ENCODE measurements around the gene CXCL8.
"Not testable (repeated sequence)": the region's sequence is repeated elsewhere in the genome, so short reads cannot be mapped to it uniquely, and the experiment has no call there.

Gene CXCL8

DNA sequence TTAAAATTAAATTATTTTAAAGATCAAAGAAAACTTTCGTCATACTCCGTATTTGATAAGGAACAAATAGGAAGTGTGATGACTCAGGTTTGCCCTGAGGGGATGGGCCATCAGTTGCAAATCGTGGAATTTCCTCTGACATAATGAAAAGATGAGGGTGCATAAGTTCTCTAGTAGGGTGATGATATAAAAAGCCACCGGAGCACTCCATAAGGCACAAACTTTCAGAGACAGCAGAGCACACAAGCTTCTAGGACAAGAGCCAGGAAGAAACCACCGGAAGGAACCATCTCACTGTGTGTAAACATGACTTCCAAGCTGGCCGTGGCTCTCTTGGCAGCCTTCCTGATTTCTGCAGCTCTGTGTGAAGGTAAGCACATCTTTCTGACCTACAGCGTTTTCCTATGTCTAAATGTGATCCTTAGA, at the start of gene CXCL8:
Gene CXCL8 (plus strand): TSS at position 217 of the 426 bp plus-strand sequence. CDS start 90 bp downstream, at position 307.
- DNase-seq, result no peak

GRCh38 chr4:73691201-73691600, 49.2 kb upstream of the CXCL8 start:
- not testable (repeated sequence) for DNase-seq

GRCh38 chr4:73691759-73692158, 48.6 kb upstream of the CXCL8 start:
- DNase-seq, result no peak

DNA sequence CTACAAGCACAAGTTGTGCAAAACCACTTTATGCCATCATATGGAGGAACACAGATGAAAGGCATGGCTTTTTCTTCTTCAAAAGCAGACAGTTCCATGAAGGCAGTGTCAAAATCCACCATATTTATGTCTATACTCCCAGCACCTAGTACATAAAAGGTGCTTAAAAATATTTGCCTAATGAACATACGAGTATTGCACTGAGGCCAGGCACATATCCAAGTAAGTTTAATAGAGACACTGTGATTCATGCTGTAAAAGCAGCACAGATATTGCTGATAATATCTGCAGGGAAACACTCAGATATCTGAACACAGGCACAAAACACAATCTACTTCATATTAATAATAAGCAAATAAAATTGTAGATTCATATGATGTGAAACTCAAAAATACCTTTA, 48.1 kb upstream of the CXCL8 start:
- no peak for DNase-seq

DNA sequence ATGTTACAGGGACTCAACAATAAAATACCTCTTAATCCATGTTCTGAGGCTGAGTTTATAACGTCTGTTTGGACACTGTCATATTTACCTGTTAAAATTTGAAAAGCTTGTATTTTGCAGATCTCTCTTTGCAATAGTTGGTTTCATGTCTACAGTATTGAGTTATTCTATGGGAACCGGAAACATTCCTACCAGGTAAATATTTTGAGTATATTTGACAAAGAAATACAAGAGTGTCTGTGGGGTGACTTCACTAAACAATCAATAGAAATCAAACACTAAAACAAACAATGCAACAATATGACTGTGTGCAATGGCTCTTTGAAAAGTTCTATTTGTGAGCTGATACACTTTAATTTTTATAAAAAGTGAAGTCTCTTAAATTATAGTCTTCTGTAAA, 47.7 kb upstream of the CXCL8 start:
- DNase-seq, result no peak

DNA sequence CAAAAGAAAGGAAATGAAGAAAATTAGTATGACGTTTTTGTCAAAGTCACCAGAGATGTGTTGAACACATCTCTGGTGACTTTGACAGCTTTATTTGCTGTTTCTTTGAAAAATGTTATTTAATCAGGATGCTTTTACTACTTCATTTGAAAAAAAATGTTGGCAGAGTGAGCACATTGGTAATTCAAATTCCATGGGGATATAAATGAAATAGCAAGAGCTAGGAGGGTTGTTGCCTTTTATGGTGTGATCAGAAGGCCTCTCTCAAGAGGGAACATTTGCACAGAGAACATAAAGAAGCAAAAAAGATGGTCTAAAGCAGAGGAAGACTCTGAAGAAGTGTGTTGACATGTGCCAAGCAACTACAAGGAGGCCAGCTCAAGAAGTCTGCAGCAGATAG, 46.6 kb upstream of the CXCL8 start:
- no peak for DNase-seq

GRCh38 chr4:73698217-73698616, 42.2 kb upstream of the CXCL8 start:
- DNase-seq, result no peak

DNA sequence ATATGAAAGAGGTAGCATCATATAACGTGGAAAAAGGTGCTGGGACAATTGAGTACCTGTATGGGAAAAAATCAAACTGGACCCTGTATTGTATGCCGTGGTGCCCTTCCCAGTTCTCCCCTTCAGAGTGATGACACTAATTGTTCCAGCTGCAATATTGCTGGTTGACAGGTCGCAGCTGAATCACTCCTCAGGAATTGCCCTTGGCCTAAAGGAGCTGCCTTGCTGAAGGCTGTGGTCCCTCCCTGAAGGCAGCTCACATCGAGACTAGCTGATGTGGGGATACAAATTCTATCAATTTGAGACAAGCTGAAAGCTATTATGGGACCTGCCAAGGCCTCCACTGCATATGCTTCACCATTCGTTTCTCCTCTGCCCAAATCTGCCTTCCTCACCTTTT, 39.3 kb upstream of the CXCL8 start:
- DNase-seq, result no peak

DNA sequence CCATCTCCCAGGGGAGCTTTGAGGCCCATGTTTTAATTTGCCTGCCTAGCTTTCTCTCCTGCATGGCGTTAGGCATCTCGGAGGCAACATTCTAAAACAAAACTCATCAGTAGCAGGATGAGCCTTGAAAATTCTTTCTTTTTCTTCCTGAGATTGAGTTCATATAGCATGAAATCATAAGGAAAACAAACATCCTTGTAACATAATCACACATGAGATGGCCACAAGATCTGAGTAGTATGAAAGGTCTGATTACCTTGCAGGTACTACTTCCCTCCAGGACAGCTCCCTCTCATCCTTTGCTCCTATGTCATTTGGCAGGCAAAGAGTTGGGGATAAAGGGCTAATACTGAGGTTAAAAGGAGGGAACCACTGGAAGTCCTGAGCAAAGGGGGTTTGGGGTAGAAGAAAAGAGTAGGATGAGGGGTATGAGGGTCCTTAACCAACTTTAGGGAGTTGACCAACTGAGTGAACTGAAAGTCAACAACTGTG, 37.5 kb upstream of the CXCL8 start:
- DNase-seq, result no peak

- no peak for DNase-seq
Measured at GRCh38 chr4:73703320-73703719, 37.0 kb upstream of the CXCL8 start.

DNA sequence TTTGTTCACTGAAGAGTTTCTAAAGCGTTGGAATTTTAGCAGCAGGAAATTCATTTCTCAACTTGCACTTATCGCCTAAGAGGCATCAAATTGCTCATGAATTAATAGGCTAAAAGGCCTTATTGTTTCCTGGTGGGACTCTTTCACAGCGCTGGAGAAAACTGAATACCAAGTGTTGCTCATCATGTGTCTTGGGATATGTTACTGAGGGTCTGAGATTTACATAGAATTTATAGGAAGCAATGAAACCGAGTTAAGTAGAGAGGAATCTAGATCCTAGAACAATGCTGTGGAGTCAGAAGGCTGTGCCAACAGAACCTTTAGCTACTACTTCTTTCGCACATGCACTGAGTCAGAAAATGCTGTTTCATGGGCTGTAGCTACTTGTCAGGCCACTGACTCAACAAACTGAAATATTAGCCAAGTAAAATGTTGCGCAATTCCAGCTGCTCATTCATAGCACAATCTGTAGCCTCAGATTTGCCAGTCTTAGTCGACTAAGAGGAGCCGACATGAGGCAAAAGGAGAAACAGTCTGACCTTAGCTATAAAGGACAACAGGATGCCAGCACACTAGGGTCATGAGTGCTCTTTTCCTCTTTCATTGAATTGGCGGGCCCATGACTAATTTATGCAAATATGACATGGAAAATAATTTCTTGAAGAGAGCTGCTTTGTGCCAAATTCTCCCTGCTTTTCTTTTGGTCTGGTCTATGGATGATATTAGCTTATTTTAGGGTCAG, 35.9 kb upstream of the CXCL8 start:
- no peak for DNase-seq

DNA sequence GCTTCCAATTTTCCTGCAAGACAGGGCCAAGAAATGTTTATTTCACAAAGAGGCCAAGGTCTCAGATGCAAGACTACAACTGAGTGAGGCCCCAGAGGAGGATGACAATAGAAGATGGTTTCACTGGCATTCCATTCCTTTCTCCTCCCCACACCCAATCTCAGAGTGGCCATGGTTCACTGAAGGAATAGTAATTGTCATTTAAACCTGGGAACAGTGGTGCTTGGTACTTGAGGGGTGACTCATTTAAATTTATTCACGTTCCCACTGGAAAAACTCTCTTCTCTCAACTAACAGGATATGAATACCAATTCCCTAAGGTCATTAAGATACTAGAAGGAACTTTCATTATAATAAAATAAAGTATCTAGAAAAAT, 35.3 kb upstream of the CXCL8 start:
- no peak for DNase-seq

GRCh38 chr4:73705721-73706120, 34.6 kb upstream of the CXCL8 start:
- DNase-seq, result no peak

- DNase-seq, result no peak
Measured at GRCh38 chr4:73706811-73707210, 33.6 kb upstream of the CXCL8 start.

DNA sequence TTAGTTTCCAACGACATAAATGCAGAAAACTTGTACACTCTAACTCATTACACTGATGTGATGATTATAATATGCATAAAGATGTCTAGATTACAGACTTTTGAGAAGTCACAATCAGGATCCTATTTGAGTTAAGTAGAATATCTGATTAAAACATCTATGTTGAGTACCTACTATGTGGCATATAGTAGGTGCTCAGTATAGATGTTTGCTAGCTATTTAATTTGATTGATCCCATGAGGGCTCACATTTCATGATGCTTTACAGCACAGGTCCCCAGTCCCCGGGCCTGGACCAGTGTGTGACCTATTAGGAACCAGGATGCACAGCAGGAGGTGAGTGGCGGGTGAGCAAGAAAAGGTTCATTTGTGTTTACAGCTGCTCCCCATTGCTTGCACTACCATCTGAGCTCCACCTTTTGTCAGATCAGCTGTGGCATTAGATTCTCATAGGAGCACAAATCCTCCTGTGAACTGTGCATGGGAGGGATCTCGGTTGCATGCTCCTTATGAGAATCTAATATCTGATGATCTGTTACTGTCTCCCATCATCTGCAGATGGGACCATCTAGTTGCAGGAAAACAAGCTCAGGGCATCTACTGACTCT, 33.0 kb upstream of the CXCL8 start:
- DNase-seq, result no peak

- no peak for DNase-seq
Measured at GRCh38 chr4:73707918-73708577, 32.3 kb upstream of the CXCL8 start.

DNA sequence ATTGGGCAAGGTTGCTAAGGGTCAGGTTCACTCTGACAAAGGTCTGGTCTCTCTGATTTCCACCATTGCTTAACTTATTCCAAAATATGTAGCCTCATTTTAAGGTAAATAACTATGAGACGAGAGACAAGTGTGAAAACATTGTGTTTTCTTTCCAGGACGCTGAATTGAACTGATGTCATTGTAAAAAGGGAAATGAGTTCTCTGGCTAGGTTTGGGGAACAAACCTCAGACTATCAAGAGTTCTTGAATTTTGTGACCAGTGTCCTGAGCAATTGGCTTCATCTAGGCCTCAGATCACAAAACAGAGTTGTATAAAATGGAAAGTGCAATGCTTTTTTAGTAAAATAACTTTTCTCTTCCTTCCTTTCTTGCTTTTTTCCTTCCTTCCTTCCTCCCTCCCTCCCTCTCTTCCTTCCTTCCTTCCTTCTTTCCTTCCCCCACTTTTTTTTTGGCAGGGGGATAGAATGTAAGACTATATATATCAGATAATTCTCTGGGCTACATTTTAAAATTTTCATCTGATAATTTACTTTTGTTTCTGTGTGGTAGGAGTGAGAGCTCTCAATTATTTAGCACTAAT, 30.8 kb upstream of the CXCL8 start:
- DNase-seq, result no peak

DNA sequence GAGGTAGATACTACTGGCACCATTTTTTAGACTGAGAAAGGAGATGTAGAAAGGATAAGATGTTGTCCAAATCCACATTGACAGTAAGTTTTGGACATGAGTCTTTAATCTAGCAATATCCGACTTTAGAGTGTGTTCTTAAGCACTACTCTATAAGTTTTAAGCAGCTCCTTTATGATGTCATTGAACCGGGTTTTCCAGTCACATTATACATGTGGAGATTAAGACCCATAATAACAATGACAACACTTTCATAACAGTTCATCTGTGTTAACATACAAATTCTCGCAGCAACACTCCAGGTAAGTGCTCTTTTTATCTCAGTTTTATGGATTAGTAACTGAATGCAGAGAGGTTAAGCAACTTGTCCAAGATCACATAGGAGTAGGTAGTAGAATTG, 30.3 kb upstream of the CXCL8 start:
- no peak for DNase-seq

DNA sequence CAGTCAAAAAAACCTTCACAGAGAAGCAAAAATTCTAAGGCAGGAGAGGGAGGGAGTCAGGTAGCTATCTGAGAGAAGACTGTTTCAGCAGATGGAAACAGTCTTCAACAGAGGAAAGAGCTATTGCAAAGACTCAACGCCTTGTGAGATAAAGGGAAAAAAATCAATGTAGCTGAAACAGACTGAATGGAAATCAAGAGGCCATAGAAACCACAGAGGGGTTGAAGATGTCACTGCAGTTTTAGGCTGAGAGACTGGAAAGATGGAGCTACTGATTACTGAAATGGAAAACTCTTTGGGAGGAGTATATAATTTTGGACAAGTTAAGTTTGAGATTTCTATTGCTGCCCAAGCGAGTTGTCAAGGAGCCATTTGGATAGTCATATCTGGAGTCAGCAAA, 28.4 kb upstream of the CXCL8 start:
- no peak for DNase-seq

DNA sequence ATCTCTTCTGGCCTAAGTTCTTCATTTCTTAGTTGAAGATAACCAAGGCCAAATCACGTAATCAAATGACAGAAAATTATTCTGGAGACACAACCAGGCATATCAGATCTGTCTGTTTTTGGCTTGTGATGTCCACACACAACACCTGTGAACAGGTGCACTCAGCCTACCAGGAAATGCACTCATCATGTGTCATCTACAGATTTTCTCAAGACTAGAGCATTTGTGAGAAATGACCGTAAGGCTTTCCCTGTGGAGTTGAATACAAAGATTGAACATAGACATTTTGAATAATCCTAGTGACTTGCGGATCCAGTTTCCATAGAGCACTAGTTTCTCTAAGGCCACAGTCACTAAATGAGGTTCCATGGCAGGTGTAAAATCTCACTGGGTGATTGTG, 26.7 kb upstream of the CXCL8 start:
- DNase-seq, result no peak

DNA sequence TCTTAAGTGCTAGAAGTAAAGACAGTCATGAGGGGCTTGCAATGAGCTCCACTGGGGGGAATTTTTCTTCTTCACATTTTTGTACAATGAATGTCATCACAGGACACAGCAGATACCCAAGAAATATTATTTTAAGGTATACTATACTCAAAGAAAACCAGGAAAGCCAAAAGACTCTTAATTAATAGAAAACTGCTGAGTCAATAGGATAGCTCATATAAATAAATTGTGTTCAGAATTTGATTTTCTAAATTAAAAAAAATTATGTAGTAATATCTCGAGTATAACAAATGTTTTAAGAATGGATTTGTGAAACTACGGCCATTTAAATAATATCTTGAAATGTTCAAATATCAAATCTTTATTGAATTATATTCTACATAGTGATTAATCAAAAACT, 25.7 kb upstream of the CXCL8 start:
- no peak for DNase-seq

DNA sequence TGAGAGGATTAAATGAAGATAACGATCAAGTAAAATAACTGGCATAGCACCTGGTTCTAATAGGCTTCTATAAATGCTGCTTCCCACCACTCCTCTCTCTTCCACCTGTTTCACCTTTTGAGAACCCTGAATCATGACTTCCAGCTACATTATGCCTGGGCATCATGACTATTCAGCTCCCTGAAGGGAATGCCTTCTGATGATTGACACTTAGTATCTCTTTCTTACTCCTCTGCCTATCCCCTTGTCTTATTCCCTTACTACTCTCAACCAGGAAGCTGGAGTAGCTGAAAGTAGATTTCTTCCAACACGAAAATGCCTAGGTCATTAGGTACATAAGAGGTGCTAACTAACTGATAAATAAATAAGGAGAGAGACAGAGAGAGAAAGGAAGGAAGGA, 24.7 kb upstream of the CXCL8 start:
- DNase-seq, result no peak

Measured in NCI-H187 treated with DMSO at 0.1 percent for 48 hours (cell line).